HCT116 (cell line): Measurements from ENCODE around the gene FGD4. TPM values are rescaled to one million over a fixed set of nuclear protein-coding genes. Genes with fewer than 3 reads are reported as not detected.

ENCODE experiments used
- ATAC-seq: fragments of 200-7000 bp; cut with Tn5 transposase; 2 replicates; pipeline ENCODE4 v1.9.1; 2020; ENCODE audit warnings: mild to moderate bottlenecking, moderate library complexity
- BruUV-seq: library from RNA; stranded (reverse); fragments of 400-500 nt; replicated peaks from 2 replicates; lab custom pipeline; 2021; lab: Mats Ljungman, UMichigan
- CTCF ChIA-PET: fragments of 300-600 bp; sonication (Branson Sonifier 250); formaldehyde crosslinking; loops from one replicate; lab custom pipeline; 2021; ENCODE audit warnings: antibody characterized with exemption; lab: Charles Lee
- POLR2A ChIA-PET: fragments of 300-600, 350-600 bp; sonication (Branson Sonifier 250); formaldehyde crosslinking; loops from one replicate; lab custom pipeline; 2021; ENCODE audit warnings: antibody characterized with exemption; lab: Charles Lee
- RAD21 ChIA-PET, 2 experiments: fragments of 300-600 bp; sonication (Branson Sonifier 250); formaldehyde crosslinking; loops; one replicate each; lab custom pipeline; 2023; ENCODE audit warnings: low total read pairs in 2 of 2; ENCODE audit not compliant: uncharacterized antibody in 2 of 2, unreplicated experiment in 2 of 2, low non-redundant PET in 1 of 2; lab: Charles Lee
- DNase-seq: peaks from one replicate; pipeline ENCODE4 v3.0.0-alpha.2; 2010; ENCODE audit warnings: low read depth, low spot score
- H2AFZ ChIP-seq: fragments of 200-600 bp; shearing (Covaris generic), sonication (generic); 2 replicates; pipeline ENCODE4 v1.6.1; 2017; ENCODE audit warnings: low read depth, mixed run types, mixed read lengths, antibody characterized with exemption, low read length; ENCODE audit not compliant: poor library complexity, severe bottlenecking
- H3K27ac ChIP-seq: 2 replicates; pipeline ENCODE4 v1.5.1; 2012; ENCODE audit warnings: low read depth, low read length
- H3K27me3 ChIP-seq: fragments of 200-600 bp; sonication (generic); 2 replicates; pipeline ENCODE4 v1.6.1; 2016; ENCODE audit warnings: mixed run types, low read length, mixed read lengths; ENCODE audit not compliant: insufficient read depth
- H3K36me3 ChIP-seq, 2 experiments: fragments of 200-500 bp in 1 of 2; fragments of 200-600 bp in 1 of 2; sonication (Bioruptor generic) in 1 of 2; sonication (generic) in 1 of 2; 2 replicates each; pipeline versions ENCODE4 v1.5.1 to v1.6.1; 2014 to 2016; ENCODE audit warnings: low read length in 2 of 2, inconsistent platforms in 1 of 2, mixed read lengths in 1 of 2, mixed run types in 1 of 2; ENCODE audit not compliant: insufficient read depth in 2 of 2, control insufficient read depth in 1 of 2
- H3K4me1 ChIP-seq, 2 experiments: fragments of 200-600 bp in 1 of 2; sonication (generic) in 1 of 2; 2 replicates each; pipeline versions ENCODE4 v1.5.1 to v1.6.1; 2012 to 2017; ENCODE audit warnings: low read length in 2 of 2, inconsistent platforms in 1 of 2, mild to moderate bottlenecking in 1 of 2, mixed read lengths in 1 of 2, mixed run types in 1 of 2, moderate library complexity in 1 of 2; ENCODE audit not compliant: insufficient read depth in 2 of 2, control insufficient read depth in 1 of 2
- H3K4me2 ChIP-seq: fragments of 200-600 bp; sonication (generic); 2 replicates; pipeline ENCODE4 v1.6.1; 2017; ENCODE audit warnings: mixed run types, low read length, mixed read lengths
- H3K4me3 ChIP-seq, 2 experiments: fragments of 200-600 bp in 1 of 2; sonication (generic) in 1 of 2; replicated peaks in 1 of 2; 2 replicates each; pipeline ENCODE4 v1.5.1; 2011 to 2016; ENCODE audit warnings: low read length in 2 of 2, control low read depth in 1 of 2, low read depth in 1 of 2, mild to moderate bottlenecking in 1 of 2, mixed read lengths in 1 of 2, mixed run types in 1 of 2
- H3K79me2 ChIP-seq: fragments of 200-600 bp; sonication (generic); 2 replicates; pipeline ENCODE4 v1.6.1; 2017; ENCODE audit warnings: mild to moderate bottlenecking, mixed run types, low read length, moderate library complexity, mixed read lengths; ENCODE audit not compliant: insufficient read depth
- H3K9ac ChIP-seq: fragments of 200-600 bp; sonication (generic); 2 replicates; pipeline ENCODE4 v1.6.1; 2016; ENCODE audit warnings: low read length, mixed read lengths
- H3K9me2 ChIP-seq: fragments of 200-600 bp; sonication (generic), shearing (Covaris generic); 2 replicates; pipeline ENCODE4 v1.6.1; 2017; ENCODE audit warnings: mixed run types, mild to moderate bottlenecking, moderate library complexity; ENCODE audit not compliant: insufficient read depth
- H3K9me3 ChIP-seq, 2 experiments: fragments of 200-500 bp in 1 of 2; fragments of 200-600 bp in 1 of 2; sonication (Bioruptor generic) in 1 of 2; sonication (generic) in 1 of 2; 2 replicates each; pipeline ENCODE4 v1.6.1; 2014 to 2017; ENCODE audit warnings: low read length in 2 of 2, mixed read lengths in 2 of 2, inconsistent platforms in 1 of 2, low read depth in 1 of 2, mild to moderate bottlenecking in 1 of 2, mixed run types in 1 of 2, moderate library complexity in 1 of 2; ENCODE audit not compliant: control insufficient read depth in 1 of 2, insufficient read depth in 1 of 2
- H4K20me1 ChIP-seq: fragments of 200-600 bp; sonication (generic), shearing (Covaris generic); 2 replicates; pipeline ENCODE4 v1.6.1; 2017; ENCODE audit warnings: mixed run types, mild to moderate bottlenecking, moderate library complexity; ENCODE audit not compliant: insufficient read depth
- CEBPB ChIP-seq: IDR thresholded peaks from 2 replicates; pipeline ENCODE4 v1.6.1; 2012; ENCODE audit warnings: low read depth
- EGR1 ChIP-seq: IDR thresholded peaks from 2 replicates; pipeline ENCODE4 v1.6.1; 2012; ENCODE audit warnings: low read depth
- EZH2 ChIP-seq: fragments of 200-600 bp; sonication (generic); IDR thresholded peaks from 2 replicates; pipeline ENCODE4 v1.6.1; 2017; ENCODE audit warnings: antibody characterized with exemption, mixed run types
- EZH2phosphoT487 ChIP-seq: fragments of 200-600 bp; IDR thresholded peaks from 2 replicates; pipeline ENCODE4 v1.6.1; 2018; ENCODE audit warnings: antibody characterized with exemption, borderline replicate concordance
- JUND ChIP-seq: IDR thresholded peaks from 2 replicates; pipeline ENCODE4 v1.6.1; 2012
- POLR2A ChIP-seq: IDR thresholded peaks from 2 replicates; pipeline ENCODE4 v1.7.0; 2011; ENCODE audit warnings: borderline replicate concordance; ENCODE audit not compliant: insufficient read depth, insufficient read length; ENCODE audit errors: extremely low read depth
- POLR2AphosphoS5 ChIP-seq: IDR thresholded peaks from 2 replicates; pipeline ENCODE4 v1.6.1; 2011; ENCODE audit warnings: mild to moderate bottlenecking, low read depth, low read length, moderate library complexity
- RAD21 ChIP-seq: IDR thresholded peaks from 2 replicates; pipeline ENCODE4 v1.6.1; 2012; ENCODE audit warnings: low read depth, mild to moderate bottlenecking
- SP1 ChIP-seq: IDR thresholded peaks from 2 replicates; pipeline ENCODE4 v1.6.1; 2012; ENCODE audit warnings: low read depth
- SRF ChIP-seq: IDR thresholded peaks from 2 replicates; pipeline ENCODE4 v1.6.1; 2012; ENCODE audit warnings: low read depth
- YY1 ChIP-seq: IDR thresholded peaks from 2 replicates; pipeline ENCODE4 v1.6.1; 2011; ENCODE audit warnings: low read length, low read depth, moderate library complexity, mild to moderate bottlenecking; ENCODE audit not compliant: insufficient replicate concordance; ENCODE audit errors: extremely low read depth
- ZFX ChIP-seq: fragments of 450-650 bp; IDR thresholded peaks from 2 replicates; pipeline ENCODE4 v1.6.1; 2017
- ZNF274 ChIP-seq: fragments of 200-500 bp; sonication (Bioruptor generic); IDR thresholded peaks from 2 replicates; pipeline ENCODE4 v1.6.1; 2014; ENCODE audit warnings: mild to moderate bottlenecking, low read depth, low read length, inconsistent platforms
- intact Hi-C: fragments of 100-400 bp; cut with micrococcal nuclease; formaldehyde crosslinking; loops from 2 replicates; pipeline ENCODE4 v1.10.0; 2022
- total RNA-seq: library from RNA; stranded (reverse); gene quantifications from one replicate; pipeline ENCODE4 v1.2.1, GENCODE V29; 2021; ENCODE audit not compliant: unreplicated experiment
- TF ChIP-seq, protein P1 (sequence below), 3 experiments: fragments of 200-600 bp in 1 of 3; sonication (generic) in 1 of 3; IDR thresholded peaks in 2 of 3; conservative IDR thresholded peaks in 1 of 3; 2 replicates each; pipeline ENCODE4 v1.5.1; 2012 to 2017; ENCODE audit warnings: low read depth in 2 of 3, low read length in 2 of 3, antibody characterized with exemption in 1 of 3, borderline replicate concordance in 1 of 3, control low read depth in 1 of 3, mild to moderate bottlenecking in 1 of 3, mixed read lengths in 1 of 3, mixed run types in 1 of 3, moderate library complexity in 1 of 3; ENCODE audit not compliant: insufficient read depth in 1 of 3
- TF ChIP-seq, protein P2 (sequence below): IDR thresholded peaks from 2 replicates; pipeline ENCODE4 v1.6.1; 2011; ENCODE audit warnings: mild to moderate bottlenecking, low read length, moderate library complexity; ENCODE audit not compliant: insufficient replicate concordance; ENCODE audit errors: extremely low read depth
- TF ChIP-seq, protein P3 (sequence below): IDR thresholded peaks from 2 replicates; pipeline ENCODE4 v1.6.1; 2012
- TF ChIP-seq, protein P4 (sequence below): IDR thresholded peaks from 2 replicates; pipeline ENCODE4 v1.6.1; 2012; ENCODE audit warnings: low read depth

Gene FGD4
- total RNA-seq, 1 experiment from 2014 or later: 7.7 TPM

DNA sequence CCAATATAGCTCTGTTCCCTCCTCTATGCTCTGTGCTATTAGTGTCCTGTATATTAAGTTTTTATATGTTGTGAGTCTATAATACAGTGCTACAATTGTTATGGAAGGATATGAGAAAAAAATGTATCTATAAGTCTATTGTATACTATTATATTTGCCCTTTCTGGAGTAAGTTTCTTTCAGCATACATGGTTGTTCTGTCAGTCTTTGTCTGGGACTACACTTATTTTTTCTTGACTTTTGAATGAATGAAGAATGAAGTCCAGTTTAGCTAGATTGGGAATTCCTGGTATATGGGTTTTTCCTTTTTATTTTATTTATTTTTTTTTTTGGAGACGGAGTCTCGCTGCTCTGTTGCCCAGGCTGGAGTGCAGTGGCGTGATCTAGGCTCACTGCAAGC lies 203.7 kb downstream of the FGD4 start:
- Histone ChIP-seq H3K36me3 (no peaks in the 10 kb centered on the region), H3K9me3 (no peaks in the 10 kb centered on the region), H3K27me3 (no peaks in the 10 kb centered on the region), H3K4me1 (no peaks in the 10 kb centered on the region), H3K9ac (no peak overlapping the region), H3K4me3 (no peak overlapping the region), H4K20me1 (no peaks in the 10 kb centered on the region), H3K27ac (no peak overlapping the region), H3K4me2 (no peak overlapping the region), H2AFZ (no peak overlapping the region), H3K79me2 (no peaks in the 10 kb centered on the region), H3K9me2 (no peaks in the 10 kb centered on the region)
- ATAC-seq: no peak
- POLR2A ChIA-PET: no interaction called here
- DNase-seq: no peak
- intact Hi-C loops: no loop called here
- no peak for TF ChIP-seq EGR1
- TF ChIP-seq JUND: no peak
- no peak for TF ChIP-seq EZH2
- TF ChIP-seq POLR2A: no peak
- TF ChIP-seq, protein P1, sequence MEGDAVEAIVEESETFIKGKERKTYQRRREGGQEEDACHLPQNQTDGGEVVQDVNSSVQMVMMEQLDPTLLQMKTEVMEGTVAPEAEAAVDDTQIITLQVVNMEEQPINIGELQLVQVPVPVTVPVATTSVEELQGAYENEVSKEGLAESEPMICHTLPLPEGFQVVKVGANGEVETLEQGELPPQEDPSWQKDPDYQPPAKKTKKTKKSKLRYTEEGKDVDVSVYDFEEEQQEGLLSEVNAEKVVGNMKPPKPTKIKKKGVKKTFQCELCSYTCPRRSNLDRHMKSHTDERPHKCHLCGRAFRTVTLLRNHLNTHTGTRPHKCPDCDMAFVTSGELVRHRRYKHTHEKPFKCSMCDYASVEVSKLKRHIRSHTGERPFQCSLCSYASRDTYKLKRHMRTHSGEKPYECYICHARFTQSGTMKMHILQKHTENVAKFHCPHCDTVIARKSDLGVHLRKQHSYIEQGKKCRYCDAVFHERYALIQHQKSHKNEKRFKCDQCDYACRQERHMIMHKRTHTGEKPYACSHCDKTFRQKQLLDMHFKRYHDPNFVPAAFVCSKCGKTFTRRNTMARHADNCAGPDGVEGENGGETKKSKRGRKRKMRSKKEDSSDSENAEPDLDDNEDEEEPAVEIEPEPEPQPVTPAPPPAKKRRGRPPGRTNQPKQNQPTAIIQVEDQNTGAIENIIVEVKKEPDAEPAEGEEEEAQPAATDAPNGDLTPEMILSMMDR (IDR thresholded peaks at IDR 0.05 in 2 of 3, conservative IDR thresholded peaks at IDR 0.05 in 1 of 3; ENCODE audit: borderline replicate concordance in 1 of 3, insufficient read depth in 1 of 3, low read depth in 2 of 3, low read length in 2 of 3): no peak
- TF ChIP-seq CEBPB: no peak
- TF ChIP-seq ZNF274: no peak
- no peak for TF ChIP-seq SRF
- TF ChIP-seq, protein P2, sequence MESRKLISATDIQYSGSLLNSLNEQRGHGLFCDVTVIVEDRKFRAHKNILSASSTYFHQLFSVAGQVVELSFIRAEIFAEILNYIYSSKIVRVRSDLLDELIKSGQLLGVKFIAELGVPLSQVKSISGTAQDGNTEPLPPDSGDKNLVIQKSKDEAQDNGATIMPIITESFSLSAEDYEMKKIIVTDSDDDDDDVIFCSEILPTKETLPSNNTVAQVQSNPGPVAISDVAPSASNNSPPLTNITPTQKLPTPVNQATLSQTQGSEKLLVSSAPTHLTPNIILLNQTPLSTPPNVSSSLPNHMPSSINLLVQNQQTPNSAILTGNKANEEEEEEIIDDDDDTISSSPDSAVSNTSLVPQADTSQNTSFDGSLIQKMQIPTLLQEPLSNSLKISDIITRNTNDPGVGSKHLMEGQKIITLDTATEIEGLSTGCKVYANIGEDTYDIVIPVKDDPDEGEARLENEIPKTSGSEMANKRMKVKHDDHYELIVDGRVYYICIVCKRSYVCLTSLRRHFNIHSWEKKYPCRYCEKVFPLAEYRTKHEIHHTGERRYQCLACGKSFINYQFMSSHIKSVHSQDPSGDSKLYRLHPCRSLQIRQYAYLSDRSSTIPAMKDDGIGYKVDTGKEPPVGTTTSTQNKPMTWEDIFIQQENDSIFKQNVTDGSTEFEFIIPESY: no peak
- TF ChIP-seq EZH2phosphoT487: no peak
- no peak for TF ChIP-seq POLR2AphosphoS5
- TF ChIP-seq, protein P3, sequence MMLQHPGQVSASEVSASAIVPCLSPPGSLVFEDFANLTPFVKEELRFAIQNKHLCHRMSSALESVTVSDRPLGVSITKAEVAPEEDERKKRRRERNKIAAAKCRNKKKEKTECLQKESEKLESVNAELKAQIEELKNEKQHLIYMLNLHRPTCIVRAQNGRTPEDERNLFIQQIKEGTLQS: no peak
- TF ChIP-seq, protein P4, sequence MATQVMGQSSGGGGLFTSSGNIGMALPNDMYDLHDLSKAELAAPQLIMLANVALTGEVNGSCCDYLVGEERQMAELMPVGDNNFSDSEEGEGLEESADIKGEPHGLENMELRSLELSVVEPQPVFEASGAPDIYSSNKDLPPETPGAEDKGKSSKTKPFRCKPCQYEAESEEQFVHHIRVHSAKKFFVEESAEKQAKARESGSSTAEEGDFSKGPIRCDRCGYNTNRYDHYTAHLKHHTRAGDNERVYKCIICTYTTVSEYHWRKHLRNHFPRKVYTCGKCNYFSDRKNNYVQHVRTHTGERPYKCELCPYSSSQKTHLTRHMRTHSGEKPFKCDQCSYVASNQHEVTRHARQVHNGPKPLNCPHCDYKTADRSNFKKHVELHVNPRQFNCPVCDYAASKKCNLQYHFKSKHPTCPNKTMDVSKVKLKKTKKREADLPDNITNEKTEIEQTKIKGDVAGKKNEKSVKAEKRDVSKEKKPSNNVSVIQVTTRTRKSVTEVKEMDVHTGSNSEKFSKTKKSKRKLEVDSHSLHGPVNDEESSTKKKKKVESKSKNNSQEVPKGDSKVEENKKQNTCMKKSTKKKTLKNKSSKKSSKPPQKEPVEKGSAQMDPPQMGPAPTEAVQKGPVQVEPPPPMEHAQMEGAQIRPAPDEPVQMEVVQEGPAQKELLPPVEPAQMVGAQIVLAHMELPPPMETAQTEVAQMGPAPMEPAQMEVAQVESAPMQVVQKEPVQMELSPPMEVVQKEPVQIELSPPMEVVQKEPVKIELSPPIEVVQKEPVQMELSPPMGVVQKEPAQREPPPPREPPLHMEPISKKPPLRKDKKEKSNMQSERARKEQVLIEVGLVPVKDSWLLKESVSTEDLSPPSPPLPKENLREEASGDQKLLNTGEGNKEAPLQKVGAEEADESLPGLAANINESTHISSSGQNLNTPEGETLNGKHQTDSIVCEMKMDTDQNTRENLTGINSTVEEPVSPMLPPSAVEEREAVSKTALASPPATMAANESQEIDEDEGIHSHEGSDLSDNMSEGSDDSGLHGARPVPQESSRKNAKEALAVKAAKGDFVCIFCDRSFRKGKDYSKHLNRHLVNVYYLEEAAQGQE: no peak
- no peak for TF ChIP-seq RAD21
- no peak for TF ChIP-seq SP1
- TF ChIP-seq ZFX: no peak
- TF ChIP-seq YY1: no peak
- RAD21 ChIA-PET: no interaction called here
- no TSS peak for BruUV-seq
- CTCF ChIA-PET: no interaction called here
